Pericardium fibroblast (primary cell): Measurements from ENCODE around the gene GTF2H3. TPM values are rescaled to one million over a fixed set of nuclear protein-coding genes. Genes with fewer than 3 reads are reported as not detected.

Source experiments
- total RNA-seq: library from RNA; depleted of rRNA; stranded (reverse); fragments of >200 nt; gene quantifications from 2 replicates; pipeline ENCODE4 v1.2.3, GENCODE V29; 2015

GTF2H3 gene
- 24.3 and 27.2 TPM in 2 replicates for total RNA-seq

DNA sequence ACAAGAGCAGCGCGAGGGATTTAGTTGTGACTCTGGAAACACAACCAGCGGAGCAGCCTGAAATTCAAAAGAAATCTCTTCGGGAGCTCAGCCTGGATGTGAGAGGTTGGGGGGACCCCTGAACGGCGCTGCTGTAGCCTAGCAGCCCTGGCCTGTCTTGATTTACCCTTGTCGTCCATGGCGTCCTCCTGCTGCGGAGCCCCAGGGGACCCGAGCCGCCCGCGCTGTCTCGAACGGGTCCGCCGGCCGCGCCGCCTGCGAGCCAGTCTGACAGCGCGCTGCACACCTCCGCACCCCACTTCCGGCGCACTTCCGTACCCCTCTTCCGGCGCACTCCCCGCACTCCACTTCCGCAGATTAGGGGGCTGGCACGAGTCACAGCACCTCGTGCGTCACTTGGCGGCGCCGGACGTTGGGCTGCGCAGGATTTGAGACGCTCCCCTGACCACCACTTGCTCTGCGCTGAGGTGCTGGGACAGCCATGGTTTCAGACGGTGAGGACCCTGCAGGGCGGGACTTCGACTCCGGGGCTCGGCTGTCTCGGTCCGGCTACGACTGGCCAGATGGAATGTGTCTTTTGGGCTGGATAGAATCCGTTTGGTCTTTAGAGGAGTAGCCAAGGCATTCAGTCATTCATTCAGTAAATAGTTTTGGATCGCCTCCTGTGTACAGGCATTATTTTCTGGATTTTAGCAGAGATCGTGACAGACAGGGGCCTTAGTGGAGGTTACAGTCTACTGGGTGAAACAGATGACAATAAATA, at the start of gene GTF2H3, which contains the start of gene EIF2B1:
GTF2H3 (plus strand) TSS at position 451 of the 763 bp plus-strand sequence; CDS start at position 482, 31 bp downstream.
EIF2B1 (minus strand) TSS at position 308 of the 763 bp plus-strand sequence; CDS start at position 179, 129 bp downstream.

DNA sequence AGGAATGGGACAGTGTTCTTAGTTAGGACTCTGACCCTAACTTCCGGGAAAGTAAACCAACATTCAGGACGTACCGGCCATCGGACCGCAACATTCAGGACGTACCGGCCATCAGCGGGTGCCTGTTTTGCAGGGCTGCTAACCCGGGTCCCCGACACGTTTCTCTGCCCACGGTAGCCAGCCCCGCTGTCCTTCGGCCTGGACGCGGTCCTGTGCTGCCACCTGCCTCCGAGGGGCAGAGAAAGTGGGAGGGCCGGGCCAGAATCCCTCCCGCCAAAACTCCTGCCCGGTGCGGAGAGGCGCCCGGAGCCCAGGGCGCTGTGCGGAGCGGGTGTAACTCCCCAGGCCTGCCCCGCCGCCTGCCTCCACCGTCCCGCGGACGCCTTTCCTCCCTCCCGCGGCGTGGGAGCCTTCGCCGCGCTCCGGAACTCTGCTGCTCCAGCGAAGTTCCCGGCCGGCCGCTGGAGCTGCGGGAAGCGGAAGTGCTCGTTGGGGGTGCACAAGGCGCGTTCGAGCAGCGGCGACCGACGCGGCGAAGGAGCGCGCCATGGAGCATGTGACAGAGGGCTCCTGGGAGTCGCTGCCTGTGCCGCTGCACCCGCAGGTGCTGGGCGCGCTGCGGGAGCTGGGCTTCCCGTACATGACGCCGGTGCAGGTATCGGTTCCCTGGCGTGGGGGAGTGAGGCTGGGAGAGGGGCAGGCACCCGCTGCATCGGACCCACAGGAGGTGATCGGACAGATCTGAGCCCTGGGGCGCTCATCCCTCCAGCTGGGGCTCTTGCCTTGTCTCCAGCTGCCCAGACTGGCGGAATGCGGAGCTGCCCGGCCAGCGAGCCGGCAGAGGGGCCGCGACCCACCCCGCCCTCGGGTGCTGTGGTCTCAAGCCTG, 31.8 kb upstream of the GTF2H3 start, which contains the start of gene DDX55:
DDX55 (plus strand) TSS at position 498 of the 888 bp plus-strand sequence; CDS start at position 548, 50 bp downstream.

DNA sequence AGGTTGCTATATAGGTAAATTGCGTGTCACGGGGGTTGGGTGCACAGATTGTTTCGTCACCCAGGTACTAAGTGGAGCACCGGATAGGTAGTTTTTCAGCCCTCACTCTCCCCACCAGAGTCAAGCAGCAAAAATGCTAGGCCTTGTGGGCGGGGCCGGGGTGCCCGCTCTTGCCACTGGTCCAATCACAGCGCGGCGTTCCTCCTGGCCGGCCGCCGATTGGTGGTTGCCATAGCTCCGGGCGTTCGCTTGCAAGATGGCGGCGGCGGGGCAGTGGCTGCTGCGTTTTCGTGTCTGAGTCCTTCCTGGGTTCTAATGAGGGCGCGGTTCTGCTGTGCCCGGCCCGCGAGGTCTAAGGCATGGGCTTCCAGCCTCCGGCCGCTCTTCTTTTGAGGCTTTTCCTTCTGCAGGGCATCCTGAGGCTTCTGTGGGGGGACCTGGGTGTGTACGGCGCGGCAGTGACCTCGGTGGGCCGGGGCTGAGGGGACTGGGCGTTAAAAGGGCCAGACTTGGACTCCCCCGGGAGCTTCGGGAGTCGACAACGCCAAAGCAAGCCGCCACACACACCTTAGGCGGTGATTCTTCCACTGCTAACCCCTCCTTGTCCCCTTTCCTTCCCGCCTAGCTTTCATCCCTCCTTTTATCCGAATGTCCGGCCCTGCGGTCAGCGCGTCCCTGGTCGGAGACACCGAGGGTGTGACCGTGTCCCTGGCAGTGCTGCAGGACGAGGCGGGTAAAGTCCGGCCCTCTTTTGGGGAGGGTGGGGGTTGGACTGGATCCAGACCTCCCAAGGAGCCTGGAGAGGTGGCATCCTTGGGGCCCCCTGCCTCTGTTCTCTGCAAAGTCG, 37.5 kb downstream of the GTF2H3 start, which contains the start of gene TCTN2:
TCTN2 (plus strand) TSS at position 232 of the 847 bp plus-strand sequence; CDS start at position 360, 128 bp downstream.

Other genes with a start within 250 kb of the GTF2H3 start
- 19.0 and 26.7 TPM in 2 replicates for gene KMT5A, start 249.7 kb upstream of the GTF2H3 start, total RNA-seq
- gene RILPL2, start 197.1 kb upstream of the GTF2H3 start, total RNA-seq: 7.1 and 7.4 TPM in 2 replicates
- 7.8 and 13.4 TPM in 2 replicates for gene SNRNP35, start 175.7 kb upstream of the GTF2H3 start, total RNA-seq
- 14.0 and 19.2 TPM in 2 replicates for gene RILPL1, start 100.1 kb upstream of the GTF2H3 start, total RNA-seq
- gene TMED2, start 49.3 kb upstream of the GTF2H3 start, total RNA-seq: 142 and 206 TPM in 2 replicates
- 8.8 and 17.0 TPM in 2 replicates for gene DDX55, start 31.7 kb upstream of the GTF2H3 start, total RNA-seq
- 59.9 and 76.3 TPM in 2 replicates for gene EIF2B1, start 143 bp upstream of the GTF2H3 start, total RNA-seq
- 6.1 and 7.2 TPM in 2 replicates for gene TCTN2, start 37.3 kb downstream of the GTF2H3 start, total RNA-seq
- 7.9 and 13.2 TPM in 2 replicates for gene ATP6V0A2, start 78.5 kb downstream of the GTF2H3 start, total RNA-seq
- 0.17 and 0.35 TPM in 2 replicates for gene DNAH10, start 128.5 kb downstream of the GTF2H3 start, total RNA-seq